IPS-18a (cell line): Measurements from ENCODE around the gene LRPAP1.
"Not testable (repeated sequence)": the region's sequence is repeated elsewhere in the genome, so short reads cannot be mapped to it uniquely, and the experiment has no call there.

Source experiments
- H3K27ac ChIP-seq: one replicate; pipeline ENCODE4 v1.5.1; 2013; ENCODE audit warnings: low read length
- H3K27me3 ChIP-seq: one replicate; pipeline ENCODE4 v1.6.1; 2013; ENCODE audit warnings: mild to moderate bottlenecking, low read length; ENCODE audit not compliant: control insufficient read depth, insufficient read depth
- H3K36me3 ChIP-seq: one replicate; pipeline ENCODE4 v1.6.1; 2013; ENCODE audit warnings: low read depth, low read length; ENCODE audit not compliant: control insufficient read depth
- H3K4me1 ChIP-seq: one replicate; pipeline ENCODE4 v1.6.1; 2013; ENCODE audit warnings: low read depth, low read length; ENCODE audit not compliant: control insufficient read depth
- H3K4me3 ChIP-seq: one replicate; pipeline ENCODE4 v1.5.1; 2013; ENCODE audit warnings: low read length
- H3K9ac ChIP-seq: one replicate; pipeline ENCODE4 v1.6.1; 2013; ENCODE audit warnings: mild to moderate bottlenecking, low read length, moderate library complexity
- H3K9me3 ChIP-seq: one replicate; pipeline ENCODE4 v1.6.1; 2013; ENCODE audit warnings: low read depth, low read length; ENCODE audit not compliant: control insufficient read depth

Gene LRPAP1

GRCh38 chr4:3558514-3558836, 26.3 kb upstream of the LRPAP1 start:
- not testable (repeated sequence) for H3K9me3 ChIP-seq, H3K4me3 ChIP-seq, H3K9ac ChIP-seq, H3K27me3 ChIP-seq, H3K4me1 ChIP-seq, H3K27ac ChIP-seq, H3K36me3 ChIP-seq

- not testable (repeated sequence) for H3K9ac ChIP-seq
These were observed 25.7 kb upstream of the LRPAP1 start for GRCh38 chr4:3557676-3558513.

GRCh38 chr4:3557088-3557492, 24.9 kb upstream of the LRPAP1 start:
- H3K36me3 ChIP-seq, H3K27me3 ChIP-seq, H3K27ac ChIP-seq, H3K9me3 ChIP-seq, H3K4me1 ChIP-seq, H3K4me3 ChIP-seq, H3K9ac ChIP-seq: not testable (repeated sequence)

More at GRCh38 chr4:3557676-3558513, 25.7 kb upstream of the LRPAP1 start:
- not testable (repeated sequence) for H3K27me3 ChIP-seq, H3K27ac ChIP-seq, H3K4me1 ChIP-seq, H3K36me3 ChIP-seq, H3K9me3 ChIP-seq, H3K4me3 ChIP-seq

DNA sequence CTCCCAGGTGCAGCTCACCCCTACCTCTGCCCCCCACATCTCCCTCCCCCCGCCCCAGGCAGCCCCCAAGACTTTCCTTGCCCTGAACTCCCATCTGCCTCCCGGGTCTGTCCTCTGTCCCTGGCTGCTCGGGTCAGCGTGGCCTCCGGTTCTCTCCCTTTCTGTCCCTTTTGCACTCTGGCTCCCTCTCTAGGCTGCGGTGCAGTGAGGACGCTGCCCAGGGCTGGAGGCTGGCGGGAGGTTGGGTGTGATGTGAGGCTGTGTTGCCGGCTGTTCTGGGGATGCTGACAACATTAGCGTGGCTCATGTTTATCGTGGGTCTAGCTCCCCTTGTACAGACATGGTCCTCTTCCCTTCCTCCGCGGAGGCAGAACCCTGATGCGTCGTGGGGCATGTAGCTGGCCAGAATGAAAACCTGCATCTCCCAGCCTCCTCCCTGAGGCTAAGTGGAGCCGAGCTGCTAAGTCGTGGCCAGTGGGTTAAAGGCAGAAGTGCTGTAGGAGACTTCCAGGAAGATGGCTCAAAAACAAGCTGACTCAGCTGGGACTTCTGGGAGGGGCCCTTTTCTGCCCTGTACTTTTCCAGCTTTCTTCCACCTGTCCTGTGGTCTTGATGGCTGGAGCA, 24.1 kb upstream of the LRPAP1 start:
- not testable (repeated sequence) for H3K36me3 ChIP-seq, H3K4me1 ChIP-seq, H3K4me3 ChIP-seq

DNA sequence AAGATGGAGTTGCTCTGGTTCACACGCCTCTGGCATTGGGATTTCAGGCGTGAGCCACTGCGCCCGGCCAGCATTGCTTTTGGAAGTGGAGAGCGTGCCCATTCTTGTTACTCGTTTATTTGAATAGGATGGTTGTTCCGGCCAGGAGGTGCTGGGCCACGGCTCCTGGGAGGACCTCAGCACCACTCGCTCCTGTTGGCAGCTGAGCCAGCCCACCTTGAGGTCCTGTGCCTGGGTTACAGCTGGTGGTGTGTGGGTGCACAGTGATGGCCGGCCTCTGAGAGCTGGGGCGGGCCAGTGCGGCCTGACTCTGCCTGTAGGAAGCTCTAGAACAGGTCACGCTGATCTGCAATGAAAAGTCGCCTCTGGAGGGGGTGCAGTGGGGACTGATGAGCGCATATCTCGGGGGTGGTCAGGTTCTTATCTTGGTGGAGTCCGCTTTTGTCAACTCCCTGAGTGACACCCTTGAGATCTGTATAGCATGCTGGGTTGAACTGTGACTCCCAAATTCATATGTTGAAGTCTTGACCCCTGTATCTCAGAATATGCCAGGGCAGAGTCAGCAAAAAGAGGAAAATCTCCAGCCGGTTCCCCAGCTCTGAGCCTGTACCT, 23.3 kb upstream of the LRPAP1 start:
- H3K9me3 ChIP-seq, H3K36me3 ChIP-seq, H3K4me3 ChIP-seq: not testable (repeated sequence)

More for the DNA sequence above, 24.1 kb upstream of the LRPAP1 start:
- H3K27ac ChIP-seq, H3K9ac ChIP-seq, H3K9me3 ChIP-seq, H3K27me3 ChIP-seq: not testable (repeated sequence)

GRCh38 chr4:3551366-3551765, 19.1 kb upstream of the LRPAP1 start:
- H3K4me1 ChIP-seq, H3K9ac ChIP-seq, H3K9me3 ChIP-seq, H3K27me3 ChIP-seq, H3K4me3 ChIP-seq, H3K36me3 ChIP-seq, H3K27ac ChIP-seq: not testable (repeated sequence)

More for the DNA sequence above, 23.3 kb upstream of the LRPAP1 start:
- not testable (repeated sequence) for H3K9ac ChIP-seq, H3K4me1 ChIP-seq, H3K27ac ChIP-seq, H3K27me3 ChIP-seq

DNA sequence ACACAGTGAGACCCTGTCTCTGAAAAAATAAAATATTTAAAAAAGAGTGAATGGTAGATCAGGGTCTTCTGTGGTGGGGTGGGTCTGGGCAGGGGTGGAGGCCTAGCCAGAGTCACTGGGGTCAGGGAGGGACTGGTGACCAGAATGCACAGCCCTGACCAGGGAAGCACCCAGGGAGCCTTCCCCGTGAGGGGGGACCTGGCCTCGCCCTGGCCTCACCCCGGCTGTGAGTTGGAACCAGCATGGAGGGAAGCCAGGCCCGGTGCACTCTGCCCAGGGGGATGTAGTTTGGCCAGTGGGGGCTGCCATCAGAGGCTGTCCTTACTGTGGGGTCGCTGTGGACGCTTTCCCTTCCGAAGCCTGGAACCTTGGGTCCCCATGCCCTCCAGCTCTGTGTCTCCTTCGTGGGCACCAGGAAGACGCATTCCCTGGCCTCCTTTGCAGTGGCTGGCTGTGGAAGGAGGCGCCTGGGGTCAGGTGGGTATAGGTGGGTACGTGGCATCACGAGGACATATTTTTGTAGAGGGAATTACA, 18.6 kb upstream of the LRPAP1 start:
- not testable (repeated sequence) for H3K9me3 ChIP-seq, H3K27ac ChIP-seq, H3K27me3 ChIP-seq, H3K4me1 ChIP-seq, H3K9ac ChIP-seq, H3K36me3 ChIP-seq, H3K4me3 ChIP-seq

DNA sequence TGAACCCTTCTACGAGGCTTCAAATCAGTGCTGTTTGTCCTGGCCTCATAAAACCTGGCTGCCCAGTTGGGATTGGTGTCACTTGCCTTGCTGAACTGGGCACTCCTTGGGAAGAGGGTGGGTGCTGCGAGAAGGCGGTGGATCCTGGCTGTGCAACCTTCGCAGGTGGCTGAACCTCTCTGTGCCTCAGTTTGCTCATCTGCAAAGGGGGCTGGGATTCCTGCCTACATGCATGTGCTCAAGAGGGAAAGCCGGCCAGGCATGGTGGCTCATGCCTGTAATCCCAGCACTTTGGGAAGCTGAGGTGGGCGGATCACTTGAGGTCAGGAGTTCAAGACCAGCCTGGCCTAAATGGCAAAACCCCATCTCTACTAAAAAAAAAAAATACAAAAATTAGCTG, 17.8 kb upstream of the LRPAP1 start:
- H3K27me3 ChIP-seq, H3K9me3 ChIP-seq, H3K9ac ChIP-seq, H3K4me3 ChIP-seq, H3K4me1 ChIP-seq, H3K27ac ChIP-seq, H3K36me3 ChIP-seq: not testable (repeated sequence)

DNA sequence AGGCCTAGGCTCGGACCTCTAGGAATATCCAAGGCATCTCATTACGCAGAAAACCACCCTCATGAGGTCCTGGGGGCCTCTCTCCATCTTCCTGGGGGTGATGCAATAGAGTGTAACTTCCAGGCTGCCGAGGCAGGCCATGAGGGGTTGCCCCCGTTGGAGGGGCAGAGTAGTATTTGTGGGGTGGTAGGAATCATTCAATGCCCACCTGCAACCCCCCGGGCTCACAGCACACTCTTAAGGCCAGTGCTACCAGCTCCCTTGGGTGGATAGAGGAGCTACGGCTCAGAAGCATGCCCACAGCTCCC, 17.4 kb upstream of the LRPAP1 start:
- H3K9ac ChIP-seq, H3K27ac ChIP-seq, H3K9me3 ChIP-seq: not testable (repeated sequence)

DNA sequence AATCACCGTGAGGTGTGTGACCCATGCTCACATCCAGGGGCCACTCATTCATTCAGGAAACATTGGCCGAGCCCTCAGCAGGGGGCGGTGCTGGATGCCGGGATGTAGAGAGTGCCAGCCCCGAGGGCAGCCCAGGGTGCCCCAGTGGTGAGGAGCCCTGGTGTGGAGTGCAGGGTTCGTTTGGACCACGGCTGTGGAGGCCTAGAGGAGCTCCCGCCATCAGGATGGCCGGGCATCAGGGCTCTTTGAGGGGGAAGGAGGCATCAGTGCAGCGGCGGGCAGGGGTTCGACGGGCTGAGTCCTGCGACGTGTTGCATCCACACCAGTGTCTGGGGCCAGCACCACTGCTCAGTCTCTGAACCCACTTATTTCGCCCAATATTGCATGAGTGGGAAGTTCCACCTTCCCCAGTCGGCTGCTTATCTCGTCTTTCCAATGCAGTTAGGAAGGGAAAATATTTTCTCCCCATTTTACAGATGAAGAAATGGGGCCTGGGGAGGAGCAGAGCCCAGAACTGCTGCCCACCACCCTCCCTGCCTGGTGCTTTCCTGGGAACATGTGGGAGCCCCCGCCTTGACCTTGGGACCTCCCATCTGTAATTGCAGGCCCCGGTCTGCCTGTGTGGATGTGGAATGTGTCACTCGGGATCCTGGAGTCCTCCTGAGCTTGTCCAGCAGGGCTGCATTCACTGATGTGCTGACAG, 16.9 kb upstream of the LRPAP1 start:
- H3K4me1 ChIP-seq, H3K36me3 ChIP-seq, H3K9ac ChIP-seq, H3K9me3 ChIP-seq, H3K27me3 ChIP-seq, H3K4me3 ChIP-seq, H3K27ac ChIP-seq: not testable (repeated sequence)

More for the DNA sequence above, 17.4 kb upstream of the LRPAP1 start:
- H3K36me3 ChIP-seq, H3K27me3 ChIP-seq, H3K4me1 ChIP-seq, H3K4me3 ChIP-seq: not testable (repeated sequence)

GRCh38 chr4:3546721-3547120, 14.5 kb upstream of the LRPAP1 start:
- not testable (repeated sequence) for H3K27me3 ChIP-seq, H3K4me1 ChIP-seq, H3K9ac ChIP-seq, H3K4me3 ChIP-seq, H3K36me3 ChIP-seq, H3K9me3 ChIP-seq, H3K27ac ChIP-seq
